Panc1 (cell line): ENCODE data around the gene STC2. TPM values are rescaled to one million over a fixed set of nuclear protein-coding genes. Genes with fewer than 3 reads are reported as not detected.

ENCODE experiments used
- ATAC-seq: fragments of 200-7000 bp; cut with Tn5 transposase; 2 replicates; pipeline ENCODE4 v1.9.1; 2020; ENCODE audit warnings: mild to moderate bottlenecking, moderate library complexity
- BruUV-seq: library from RNA; stranded (reverse); fragments of 400-500 nt; replicated peaks from 2 replicates; lab custom pipeline; 2021; lab: Mats Ljungman, UMichigan
- CTCF ChIA-PET: fragments of 300-600 bp; sonication (Branson Sonifier 250); formaldehyde crosslinking; loops from one replicate; lab custom pipeline; 2022; ENCODE audit warnings: antibody characterized with exemption; lab: Charles Lee
- POLR2A ChIA-PET: fragments of 300-600 bp; sonication (Branson Sonifier 250); formaldehyde crosslinking; loops from one replicate; lab custom pipeline; 2022; ENCODE audit warnings: antibody characterized with exemption; lab: Charles Lee
- DNase-seq: peaks from one replicate; pipeline ENCODE4 v3.0.0-alpha.2; 2010; ENCODE audit warnings: low read depth, low spot score
- H3K27ac ChIP-seq: 2 replicates; pipeline ENCODE4 v1.5.1; 2011; ENCODE audit warnings: mild to moderate bottlenecking, low read length, inconsistent platforms
- H3K27me3 ChIP-seq: fragments of 200-500 bp; sonication (Bioruptor generic); 2 replicates; pipeline ENCODE4 v1.6.0; 2014; ENCODE audit warnings: low read length, inconsistent platforms; ENCODE audit not compliant: control insufficient read depth, insufficient read depth
- H3K36me3 ChIP-seq: fragments of 200-500 bp; sonication (Bioruptor generic); 2 replicates; pipeline ENCODE4 v1.5.1; 2014; ENCODE audit warnings: inconsistent platforms, mild to moderate bottlenecking, low read length, moderate library complexity; ENCODE audit not compliant: control insufficient read depth, insufficient read depth
- H3K4me1 ChIP-seq: 2 replicates; pipeline ENCODE4 v1.5.1; 2011; ENCODE audit warnings: inconsistent platforms, mild to moderate bottlenecking, low read length, moderate library complexity; ENCODE audit not compliant: control insufficient read depth, insufficient read depth
- H3K4me3 ChIP-seq, 2 experiments: 2 replicates each; pipeline ENCODE4 v1.5.1; 2011 to 2012; ENCODE audit warnings: low read depth in 2 of 2, low read length in 2 of 2, mild to moderate bottlenecking in 2 of 2, inconsistent platforms in 1 of 2, moderate library complexity in 1 of 2
- H3K9me3 ChIP-seq: fragments of 200-500 bp; sonication (Bioruptor generic); 2 replicates; pipeline ENCODE4 v1.5.1; 2014; ENCODE audit warnings: low read depth, mild to moderate bottlenecking, inconsistent platforms, low read length, moderate library complexity; ENCODE audit not compliant: control insufficient read depth, insufficient read depth
- POLR2AphosphoS5 ChIP-seq: IDR thresholded peaks from 2 replicates; pipeline ENCODE4 v1.6.1; 2012; ENCODE audit warnings: mild to moderate bottlenecking, low read depth, low read length, moderate library complexity
- SIN3A ChIP-seq: IDR thresholded peaks from 2 replicates; pipeline ENCODE4 v1.6.1; 2012; ENCODE audit warnings: low read depth, mild to moderate bottlenecking, low read length, moderate library complexity, borderline replicate concordance; ENCODE audit not compliant: insufficient read depth
- TCF7L2 ChIP-seq: IDR thresholded peaks from 2 replicates; pipeline ENCODE4 v1.6.1; 2011; ENCODE audit warnings: mild to moderate bottlenecking, low read depth, low read length, inconsistent platforms
- in situ Hi-C: cut with HindIII; loops from 2 replicates; pipeline ENCODE4 v1.10.0; 2016; ENCODE audit warnings: low sequenced_read_pairs, low pct_unique_long_range_greater_than_20kb
- intact Hi-C: fragments of 100-400 bp; cut with micrococcal nuclease; formaldehyde crosslinking; loops from one replicate; pipeline ENCODE4 v1.10.0; 2022; ENCODE audit not compliant: unreplicated experiment
- total RNA-seq: library from RNA; stranded (reverse); gene quantifications from one replicate; pipeline ENCODE4 v1.2.1, GENCODE V29; 2021; ENCODE audit not compliant: unreplicated experiment
- TF ChIP-seq, protein P1 (sequence below): fragments of 450-650 bp; IDR thresholded peaks from 2 replicates; pipeline ENCODE4 v1.5.1; 2017; ENCODE audit warnings: mild to moderate bottlenecking
- TF ChIP-seq, protein P2 (sequence below), 2 experiments: IDR thresholded peaks; 2 replicates each; pipeline ENCODE4 v1.6.1; 2011 to 2012; ENCODE audit warnings: low read depth in 2 of 2, control low read depth in 1 of 2, low read length in 1 of 2, mild to moderate bottlenecking in 1 of 2, moderate library complexity in 1 of 2; ENCODE audit not compliant: insufficient read depth in 1 of 2

STC2 gene
- total RNA-seq, 1 experiment from 2014 or later: 32.2 TPM

DNA sequence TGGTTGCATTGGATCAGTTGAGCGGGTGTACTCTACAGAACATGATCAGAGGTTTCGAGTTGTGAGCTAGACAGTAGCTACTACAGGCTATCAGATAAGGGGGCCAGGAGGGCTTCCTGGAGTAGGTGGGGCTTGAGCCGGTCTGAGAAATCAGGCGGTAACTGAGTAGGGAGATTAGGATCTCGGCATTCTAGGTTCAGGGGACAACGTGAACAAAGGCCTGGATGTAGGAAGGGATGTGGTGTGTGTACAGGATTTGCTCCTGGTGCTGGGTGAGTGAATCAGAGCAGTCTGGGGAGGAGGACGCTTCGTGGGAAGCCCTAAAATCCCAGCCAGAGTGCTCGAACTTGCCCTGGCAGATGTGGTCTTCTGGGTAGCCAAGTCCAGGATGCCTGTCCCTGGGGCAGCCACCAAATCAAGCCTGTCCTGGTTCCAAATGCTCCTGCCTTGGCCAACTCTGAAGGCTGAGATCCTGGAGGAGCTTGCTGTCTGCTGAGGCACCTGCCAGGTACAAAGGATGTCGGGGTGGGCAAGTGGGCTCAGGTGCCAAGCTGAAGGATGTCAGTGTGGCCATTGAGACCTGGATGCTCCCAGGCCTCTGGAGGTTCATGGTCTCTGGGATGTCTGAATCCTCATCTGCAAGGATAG is 33.4 kb downstream of the STC2 start:
- Histone ChIP-seq H3K36me3 (no peaks in the 10 kb centered on the region), H3K9me3 (no peaks in the 10 kb centered on the region), H3K27me3 (no peaks in the 10 kb centered on the region), H3K27ac (no peak overlapping the region), H3K4me3 (no peak overlapping the region; a peak in 1 of 4 replicates), H3K4me1 (no peaks in the 10 kb centered on the region; the same call in 1 of the 2 replicates)
- BruUV-seq: no TSS peak
- intact Hi-C loops: loop anchor here (1.0 to 2.0 kb wide), 2 partner anchors 38 to 278 kb away; no protein-coding TSS in a partner anchor
- no peak for TF ChIP-seq POLR2AphosphoS5
- TF ChIP-seq SIN3A: no peak
- TF ChIP-seq, protein P1, sequence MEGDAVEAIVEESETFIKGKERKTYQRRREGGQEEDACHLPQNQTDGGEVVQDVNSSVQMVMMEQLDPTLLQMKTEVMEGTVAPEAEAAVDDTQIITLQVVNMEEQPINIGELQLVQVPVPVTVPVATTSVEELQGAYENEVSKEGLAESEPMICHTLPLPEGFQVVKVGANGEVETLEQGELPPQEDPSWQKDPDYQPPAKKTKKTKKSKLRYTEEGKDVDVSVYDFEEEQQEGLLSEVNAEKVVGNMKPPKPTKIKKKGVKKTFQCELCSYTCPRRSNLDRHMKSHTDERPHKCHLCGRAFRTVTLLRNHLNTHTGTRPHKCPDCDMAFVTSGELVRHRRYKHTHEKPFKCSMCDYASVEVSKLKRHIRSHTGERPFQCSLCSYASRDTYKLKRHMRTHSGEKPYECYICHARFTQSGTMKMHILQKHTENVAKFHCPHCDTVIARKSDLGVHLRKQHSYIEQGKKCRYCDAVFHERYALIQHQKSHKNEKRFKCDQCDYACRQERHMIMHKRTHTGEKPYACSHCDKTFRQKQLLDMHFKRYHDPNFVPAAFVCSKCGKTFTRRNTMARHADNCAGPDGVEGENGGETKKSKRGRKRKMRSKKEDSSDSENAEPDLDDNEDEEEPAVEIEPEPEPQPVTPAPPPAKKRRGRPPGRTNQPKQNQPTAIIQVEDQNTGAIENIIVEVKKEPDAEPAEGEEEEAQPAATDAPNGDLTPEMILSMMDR: no peak
- TF ChIP-seq, protein P2, sequence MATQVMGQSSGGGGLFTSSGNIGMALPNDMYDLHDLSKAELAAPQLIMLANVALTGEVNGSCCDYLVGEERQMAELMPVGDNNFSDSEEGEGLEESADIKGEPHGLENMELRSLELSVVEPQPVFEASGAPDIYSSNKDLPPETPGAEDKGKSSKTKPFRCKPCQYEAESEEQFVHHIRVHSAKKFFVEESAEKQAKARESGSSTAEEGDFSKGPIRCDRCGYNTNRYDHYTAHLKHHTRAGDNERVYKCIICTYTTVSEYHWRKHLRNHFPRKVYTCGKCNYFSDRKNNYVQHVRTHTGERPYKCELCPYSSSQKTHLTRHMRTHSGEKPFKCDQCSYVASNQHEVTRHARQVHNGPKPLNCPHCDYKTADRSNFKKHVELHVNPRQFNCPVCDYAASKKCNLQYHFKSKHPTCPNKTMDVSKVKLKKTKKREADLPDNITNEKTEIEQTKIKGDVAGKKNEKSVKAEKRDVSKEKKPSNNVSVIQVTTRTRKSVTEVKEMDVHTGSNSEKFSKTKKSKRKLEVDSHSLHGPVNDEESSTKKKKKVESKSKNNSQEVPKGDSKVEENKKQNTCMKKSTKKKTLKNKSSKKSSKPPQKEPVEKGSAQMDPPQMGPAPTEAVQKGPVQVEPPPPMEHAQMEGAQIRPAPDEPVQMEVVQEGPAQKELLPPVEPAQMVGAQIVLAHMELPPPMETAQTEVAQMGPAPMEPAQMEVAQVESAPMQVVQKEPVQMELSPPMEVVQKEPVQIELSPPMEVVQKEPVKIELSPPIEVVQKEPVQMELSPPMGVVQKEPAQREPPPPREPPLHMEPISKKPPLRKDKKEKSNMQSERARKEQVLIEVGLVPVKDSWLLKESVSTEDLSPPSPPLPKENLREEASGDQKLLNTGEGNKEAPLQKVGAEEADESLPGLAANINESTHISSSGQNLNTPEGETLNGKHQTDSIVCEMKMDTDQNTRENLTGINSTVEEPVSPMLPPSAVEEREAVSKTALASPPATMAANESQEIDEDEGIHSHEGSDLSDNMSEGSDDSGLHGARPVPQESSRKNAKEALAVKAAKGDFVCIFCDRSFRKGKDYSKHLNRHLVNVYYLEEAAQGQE (IDR thresholded peaks at IDR 0.05; ENCODE audit: insufficient read depth in 1 of 2, low read depth in 2 of 2, low read length in 1 of 2): no peak
- no peak for TF ChIP-seq TCF7L2
- DNase-seq (no peak), ATAC-seq (no peak)
- in situ Hi-C loops: no loop called here
- ChIA-PET POLR2A (no interaction called here), CTCF (interaction anchor here (0.6 to 4.3 kb wide), 6 partner anchors 16 to 287 kb away, joined by 3 to 28 read pairs (median 4); no protein-coding TSS in a partner anchor)

DNA sequence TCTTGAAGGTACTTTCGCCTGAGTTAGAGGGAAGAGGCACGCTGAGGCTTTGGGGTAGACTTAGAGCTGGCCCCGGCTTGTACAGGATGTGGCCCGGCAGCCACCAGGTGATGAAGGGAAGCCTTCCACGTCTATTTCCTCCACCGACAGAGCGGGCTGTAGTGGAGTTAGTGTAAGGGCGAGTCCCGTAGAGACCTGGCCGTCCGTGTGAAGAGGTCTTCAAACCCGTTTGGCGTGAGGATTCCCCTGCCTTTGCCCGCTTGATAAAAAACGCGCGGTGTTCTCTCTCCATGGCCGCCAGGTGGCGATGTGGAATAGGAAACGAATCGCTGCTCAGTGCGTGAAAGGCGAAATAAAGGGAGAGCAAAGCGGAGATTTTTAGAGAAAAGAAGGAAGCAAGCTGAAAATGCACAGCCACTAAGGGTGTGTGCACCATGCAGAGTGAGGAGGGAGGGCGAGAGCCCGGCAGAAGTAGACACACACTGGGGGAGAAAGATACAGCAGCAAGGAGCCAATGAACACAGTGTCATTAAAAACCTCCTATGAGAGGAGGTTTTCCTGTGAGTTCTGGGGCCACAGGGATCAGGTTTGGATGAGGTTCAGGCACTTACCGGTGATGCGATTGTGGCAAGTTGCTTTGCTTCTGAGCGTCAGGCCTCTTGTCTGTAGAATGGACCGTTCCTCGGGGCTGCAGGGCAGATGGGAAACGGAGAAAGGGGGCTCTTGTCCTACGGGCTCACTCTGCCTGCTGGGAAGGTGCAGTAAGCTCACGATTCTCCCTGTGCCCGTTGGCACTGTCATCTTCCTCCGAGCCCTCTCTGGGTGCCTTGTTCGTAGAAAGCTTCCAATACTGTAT is 34.2 kb downstream of the STC2 start:
- H3K4me1 ChIP-seq: no peaks in the 10 kb centered on the region; the same call in 1 of the 2 replicates
- no TSS peak for BruUV-seq
- no peaks in the 10 kb centered on the region for H3K36me3 ChIP-seq
- POLR2A ChIA-PET: no interaction called here
- peak overlapping the region; percentile 11 to 50 for H3K4me3 ChIP-seq
- DNase-seq (no peak), ATAC-seq (peak; percentile 90)
- intact Hi-C loops (loop anchor here (1.0 to 2.0 kb wide), 2 partner anchors 38 to 279 kb away; no protein-coding TSS in a partner anchor), in situ Hi-C loops (no loop called here)
- TF ChIP-seq POLR2AphosphoS5: no peak
- TF ChIP-seq, protein P1: peak; percentile 90
- CTCF ChIA-PET: interaction anchor here (0.7 to 4.3 kb wide), 5 partner anchors 9 to 279 kb away, joined by 3 to 28 read pairs (median 4); no protein-coding TSS in a partner anchor
- H3K27me3 ChIP-seq: no peaks in the 10 kb centered on the region
- H3K27ac ChIP-seq: no peak overlapping the region
- no peaks in the 10 kb centered on the region for H3K9me3 ChIP-seq
